ENCODE results near the gene EIF2S1. TPM values are rescaled to one million over a fixed set of nuclear protein-coding genes. Genes with fewer than 3 reads are reported as not detected.

EIF2S1 gene
- total and polyA plus RNA-seq, 4 experiments from 2014 or later, result 62.0 to 185 (median 101) TPM

GRCh38 chr14:67425608-67426007 is 65.5 kb downstream of the EIF2S1 start:
- H3K9me3 ChIP-seq (ENCODE audit: control insufficient read depth in 1 of 2, low read length in 2 of 2), result no peaks in the 10 kb centered on the region
- Mint-ChIP-seq H3K9me3 (peaks cover 0 to 2% (median 0%) of the 10 kb centered on the region in 8 donors), H3K27me3 (peaks cover 12 to 21% of the 10 kb centered on the region in 2 donors), H3K27ac (no peak overlapping the region), H3K36me3 (no peaks in the 10 kb centered on the region), H3K4me1 (no peaks in the 10 kb centered on the region), H3K4me3 (no peak overlapping the region)
- H3K27me3 ChIP-seq (ENCODE audit: insufficient read depth, low read length), result no peaks in the 10 kb centered on the region
- intact Hi-C loops (cut with micrococcal nuclease), result no loop called here
- no peak for DNase-seq
- H3K27ac ChIP-seq (ENCODE audit: low read depth, low read length), result no peak overlapping the region
- ChIA-PET POLR2A (ENCODE audit: partially characterized antibody) (no interaction called here), CTCF (ENCODE audit: partially characterized antibody) (interaction anchor here (1.0 to 8.7 kb wide), 8 partner anchors 10 to 278 kb away, joined by 3 to 324 read pairs (median 8); partner anchors contain the start of gene TMEM229B)
- H3K36me3 ChIP-seq (ENCODE audit: insufficient read depth, low read length), result no peaks in the 10 kb centered on the region
- no peak overlapping the region for H3K4me3 ChIP-seq (ENCODE audit: low read length in 2 of 2)
- peaks cover 7% of the 10 kb centered on the region for H3K4me1 ChIP-seq (ENCODE audit: insufficient read depth, low read length)

GRCh38 chr14:67426161-67426560 is 66.0 kb downstream of the EIF2S1 start:
- Mint-ChIP-seq H3K4me1 (no peaks in the 10 kb centered on the region), H3K36me3 (no peaks in the 10 kb centered on the region), H3K27me3 (peaks cover 12 to 21% of the 10 kb centered on the region in 2 donors), H3K4me3 (no peak overlapping the region), H3K9me3 (peaks cover 0 to 2% (median 0%) of the 10 kb centered on the region in 8 donors), H3K27ac (no peak overlapping the region)
- Histone ChIP-seq H3K27me3 (ENCODE audit: insufficient read depth, low read length) (no peaks in the 10 kb centered on the region), H3K36me3 (ENCODE audit: insufficient read depth, low read length) (no peaks in the 10 kb centered on the region), H3K9me3 (ENCODE audit: control insufficient read depth in 1 of 2, low read length in 2 of 2) (no peaks in the 10 kb centered on the region), H3K27ac (ENCODE audit: low read depth, low read length) (no peak overlapping the region), H3K4me3 (ENCODE audit: low read length in 2 of 2) (no peak overlapping the region), H3K4me1 (ENCODE audit: insufficient read depth, low read length) (peaks cover 7% of the 10 kb centered on the region)
- ChIA-PET CTCF (ENCODE audit: partially characterized antibody) (interaction anchor here (0.8 to 8.7 kb wide), 19 partner anchors 10 to 278 kb away, joined by 3 to 324 read pairs (median 10); no protein-coding TSS in a partner anchor), POLR2A (ENCODE audit: partially characterized antibody) (interaction anchor here (2.4 kb wide), 1 partner anchor 145 kb away, joined by 13 read pairs; no protein-coding TSS in a partner anchor)
- DNase-seq, result no peak
- intact Hi-C loops (cut with micrococcal nuclease), result no loop called here

GRCh38 chr14:67426983-67427606 is 67.0 kb downstream of the EIF2S1 start:
- Histone ChIP-seq H3K27ac (ENCODE audit: low read depth, low read length) (no peak overlapping the region), H3K9me3 (ENCODE audit: control insufficient read depth in 1 of 2, low read length in 2 of 2) (no peaks in the 10 kb centered on the region), H3K27me3 (ENCODE audit: insufficient read depth, low read length) (no peaks in the 10 kb centered on the region), H3K4me1 (ENCODE audit: insufficient read depth, low read length) (peaks cover 7% of the 10 kb centered on the region), H3K4me3 (ENCODE audit: low read length in 2 of 2) (no peak overlapping the region), H3K36me3 (ENCODE audit: insufficient read depth, low read length) (no peaks in the 10 kb centered on the region)
- ChIA-PET CTCF (ENCODE audit: partially characterized antibody) (interaction anchor here (0.7 to 8.7 kb wide), 50 partner anchors 9 to 284 kb away, joined by 3 to 324 read pairs (median 4); partner anchors contain the start of genes ARG2, PIGH and TMEM229B), POLR2A (ENCODE audit: partially characterized antibody) (interaction anchor here (1.6 to 2.4 kb wide), 3 partner anchors 144 to 277 kb away, joined by 4 to 13 read pairs (median 7); partner anchors contain the start of gene ARG2)
- Mint-ChIP-seq H3K36me3 (no peaks in the 10 kb centered on the region), H3K4me1 (no peaks in the 10 kb centered on the region), H3K4me3 (no peak overlapping the region), H3K9me3 (peaks cover 0 to 2% (median 0%) of the 10 kb centered on the region in 8 donors), H3K27me3 (peaks cover 12 to 21% of the 10 kb centered on the region in 2 donors), H3K27ac (no peak overlapping the region)
- intact Hi-C loops (cut with micrococcal nuclease), result loop anchor here (1.0 kb wide), 3 partner anchors 172 to 277 kb away; no protein-coding TSS in a partner anchor
- peak; percentile 73 to 76 (median 74) for DNase-seq

GRCh38 chr14:67428501-67429031 is 68.4 kb downstream of the EIF2S1 start:
- Histone ChIP-seq H3K9me3 (ENCODE audit: control insufficient read depth in 1 of 2, low read length in 2 of 2) (no peaks in the 10 kb centered on the region), H3K27me3 (ENCODE audit: insufficient read depth, low read length) (no peaks in the 10 kb centered on the region), H3K27ac (ENCODE audit: low read depth, low read length) (no peak overlapping the region), H3K4me1 (ENCODE audit: insufficient read depth, low read length) (peaks cover 7% of the 10 kb centered on the region), H3K36me3 (ENCODE audit: insufficient read depth, low read length) (no peaks in the 10 kb centered on the region), H3K4me3 (ENCODE audit: low read length in 2 of 2) (no peak overlapping the region)
- no peaks in the 10 kb centered on the region for H3K36me3 Mint-ChIP-seq
- no peak overlapping the region for H3K4me3 Mint-ChIP-seq
- no peaks in the 10 kb centered on the region for H3K4me1 Mint-ChIP-seq
- peak overlapping the region in 1 of 7 donors; percentile 72 for H3K27ac Mint-ChIP-seq
- H3K27me3 Mint-ChIP-seq, result peaks cover 10 to 26% of the 10 kb centered on the region in 2 donors
- ChIA-PET POLR2A (ENCODE audit: partially characterized antibody) (interaction anchor here (2.2 to 2.4 kb wide), 2 partner anchors 143 to 276 kb away, joined by 7 to 13 read pairs; no protein-coding TSS in a partner anchor), CTCF (ENCODE audit: partially characterized antibody) (interaction anchor here (0.5 to 8.7 kb wide), 20 partner anchors 12 to 1271 kb away, joined by 3 to 324 read pairs (median 8); partner anchors contain the start of genes ARG2, PIGH and TMEM229B)
- peaks cover 0 to 2% (median 0%) of the 10 kb centered on the region in 8 donors for H3K9me3 Mint-ChIP-seq
- intact Hi-C loops (cut with micrococcal nuclease), result no loop called here
- no peak for DNase-seq

GRCh38 chr14:67429510-67430205 is 69.5 kb downstream of the EIF2S1 start:
- ChIA-PET CTCF (ENCODE audit: partially characterized antibody) (interaction anchor here (0.6 to 8.7 kb wide), 10 partner anchors 10 to 274 kb away, joined by 3 to 324 read pairs (median 3); no protein-coding TSS in a partner anchor), POLR2A (ENCODE audit: partially characterized antibody) (no interaction called here)
- Mint-ChIP-seq H3K36me3 (no peaks in the 10 kb centered on the region), H3K9me3 (peaks cover 0 to 2% (median 0%) of the 10 kb centered on the region in 8 donors), H3K27ac (no peak overlapping the region), H3K4me1 (no peaks in the 10 kb centered on the region), H3K4me3 (no peak overlapping the region), H3K27me3 (peaks cover 10 to 26% of the 10 kb centered on the region in 2 donors)
- intact Hi-C loops (cut with micrococcal nuclease), result no loop called here
- no peak for DNase-seq
- Histone ChIP-seq H3K36me3 (ENCODE audit: insufficient read depth, low read length) (no peaks in the 10 kb centered on the region), H3K4me1 (ENCODE audit: insufficient read depth, low read length) (peaks cover 7% of the 10 kb centered on the region), H3K4me3 (ENCODE audit: low read length in 2 of 2) (no peak overlapping the region), H3K9me3 (ENCODE audit: control insufficient read depth in 1 of 2, low read length in 2 of 2) (no peaks in the 10 kb centered on the region), H3K27ac (ENCODE audit: low read depth, low read length) (no peak overlapping the region), H3K27me3 (ENCODE audit: insufficient read depth, low read length) (no peaks in the 10 kb centered on the region)

GRCh38 chr14:67432050-67432564 is 72.0 kb downstream of the EIF2S1 start:
- no peaks in the 10 kb centered on the region for H3K36me3 ChIP-seq (ENCODE audit: insufficient read depth, low read length)
- no peaks in the 10 kb centered on the region for H3K9me3 ChIP-seq (ENCODE audit: control insufficient read depth in 1 of 2, low read length in 2 of 2)
- H3K4me3 ChIP-seq (ENCODE audit: low read length in 2 of 2), result no peak overlapping the region
- Mint-ChIP-seq H3K36me3 (no peaks in the 10 kb centered on the region), H3K27me3 (peaks cover 4 to 19% of the 10 kb centered on the region in 2 donors), H3K27ac (no peak overlapping the region), H3K9me3 (peaks cover 0 to 2% (median 0%) of the 10 kb centered on the region in 8 donors), H3K4me1 (no peaks in the 10 kb centered on the region), H3K4me3 (no peak overlapping the region)
- ChIA-PET POLR2A (ENCODE audit: partially characterized antibody) (no interaction called here), CTCF (ENCODE audit: partially characterized antibody) (interaction anchor here (2.0 to 8.7 kb wide), 3 partner anchors 134 to 272 kb away, joined by 11 to 324 read pairs (median 88); no protein-coding TSS in a partner anchor)
- H3K27me3 ChIP-seq (ENCODE audit: insufficient read depth, low read length), result no peaks in the 10 kb centered on the region
- H3K4me1 ChIP-seq (ENCODE audit: insufficient read depth, low read length), result peaks cover 4% of the 10 kb centered on the region
- intact Hi-C loops (cut with micrococcal nuclease), result no loop called here
- no peak for DNase-seq
- no peak overlapping the region for H3K27ac ChIP-seq (ENCODE audit: low read depth, low read length)
